Activated CD4-positive, alpha-beta T cell treated with anti-CD3 and anti-CD28 coated beads, Interleukin-10, Interleukin-2, amounts not matched to agents 100 ng/mL and 50 ng/mL, durations not matched to agents 16 hours and 8 hours (primary cell): ENCODE results near the gene TEPSIN.

Experiments used
- DNase-seq: peaks from one replicate; pipeline ENCODE4 v3.0.0-alpha.2; 2020

Gene TEPSIN

GRCh38 chr17:81180836-81181810, 57.7 kb downstream of the TEPSIN start:
- no peak for DNase-seq

DNA sequence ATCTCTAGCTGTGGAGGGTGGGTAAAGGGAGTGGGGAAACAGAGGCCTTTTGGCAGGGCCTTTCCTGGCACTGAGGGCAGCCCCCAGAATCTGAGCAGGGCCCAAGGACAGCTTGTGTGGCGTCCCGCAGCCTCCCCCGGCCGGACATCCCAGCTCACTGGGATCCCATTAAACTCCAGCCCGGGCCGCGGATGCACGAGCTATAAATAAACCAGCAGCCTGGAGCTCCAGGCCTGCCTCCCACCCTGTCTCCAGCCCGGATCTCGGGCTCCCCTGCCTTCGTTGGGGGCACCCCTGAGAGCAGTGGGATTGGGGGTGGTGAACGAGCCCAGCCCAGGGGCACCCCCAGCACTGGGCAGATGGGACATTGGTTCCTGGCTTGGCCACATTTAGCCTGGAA, 59.0 kb downstream of the TEPSIN start:
- no peak for DNase-seq

DNA sequence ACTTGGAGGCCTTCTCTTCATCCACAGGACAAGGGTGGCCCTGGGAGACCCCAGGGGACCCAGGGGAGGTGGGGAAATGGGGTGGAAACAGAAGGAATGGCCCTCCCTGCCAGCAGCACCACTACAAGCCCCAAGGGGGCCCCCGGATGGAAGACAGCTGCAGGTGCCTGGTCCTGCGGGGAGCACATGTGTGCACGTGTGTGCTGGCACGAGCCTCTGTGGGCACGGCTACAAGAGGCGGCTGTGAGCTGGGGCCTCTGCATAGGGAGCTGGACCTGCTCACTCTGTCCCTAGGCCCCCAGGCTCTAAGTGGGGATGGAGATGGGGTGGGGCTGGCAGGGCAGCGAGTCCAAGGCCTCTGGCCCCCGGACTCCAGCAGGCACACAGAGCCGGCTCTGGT, 59.6 kb downstream of the TEPSIN start:
- no peak for DNase-seq
